Suprapubic skin (tissue), 4 donors: ENCODE measurements around the gene TFIP11. TPM values are rescaled to one million over a fixed set of nuclear protein-coding genes. Genes with fewer than 3 reads are reported as not detected.

Experiments
- DNase-seq, 2 donors: peaks; one replicate each; pipeline ENCODE4 v3.0.0-alpha.2; 2019; ENCODE audit warnings: low spot score in 2 of 2
- H3K27ac ChIP-seq: fragments of 200-600 bp; sonication (generic); one replicate; pipeline ENCODE4 v1.5.1; 2019
- H3K27me3 ChIP-seq: fragments of 200-600 bp; sonication (generic); one replicate; pipeline ENCODE4 v1.5.1; 2019
- H3K36me3 ChIP-seq: fragments of 200-600 bp; sonication (generic); one replicate; pipeline ENCODE4 v1.5.1; 2019
- H3K4me1 ChIP-seq: fragments of 200-600 bp; sonication (generic); one replicate; pipeline ENCODE4 v1.5.1; 2019
- H3K4me3 ChIP-seq: fragments of 200-600 bp; sonication (generic); one replicate; pipeline ENCODE4 v1.5.1; 2019; ENCODE audit warnings: mild to moderate bottlenecking
- H3K9me3 ChIP-seq: fragments of 200-600 bp; sonication (generic); one replicate; pipeline ENCODE4 v1.5.1; 2019
- CTCF ChIP-seq, 2 donors: fragments of 200-600 bp in 1 of 2; fragments of 450-650 bp in 1 of 2; sonication (generic) in 1 of 2; IDR thresholded peaks; one replicate each; pipeline ENCODE4 v1.5.1; 2016 to 2019; ENCODE audit warnings: antibody characterized with exemption in 2 of 2, mild to moderate bottlenecking in 1 of 2, moderate library complexity in 1 of 2
- EP300 ChIP-seq: sonication (generic); formaldehyde crosslinking; IDR thresholded peaks from one replicate; pipeline ENCODE4 v1.6.1; 2017; ENCODE audit warnings: antibody characterized with exemption
- POLR2A ChIP-seq, 2 donors: fragments of 450-650 bp; IDR thresholded peaks; one replicate each; pipeline ENCODE4 v1.6.1; 2017; ENCODE audit warnings: antibody characterized with exemption in 2 of 2, mild to moderate bottlenecking in 2 of 2, moderate library complexity in 2 of 2
- POLR2AphosphoS5 ChIP-seq, 3 donors: sonication (generic); formaldehyde crosslinking; IDR thresholded peaks; one replicate each; pipeline ENCODE4 v1.6.1; 2017; ENCODE audit warnings: antibody characterized with exemption in 3 of 3
- WGBS: methylation state at CpG from one replicate; pipeline ENCODE4 v1.1.5; 2018; 5-methylcytosine and 5-hydroxymethylcytosine counted together
- total RNA-seq, 4 donors: library from RNA; depleted of rRNA; stranded (reverse); fragments of >200 nt; gene quantifications; one replicate each; pipeline ENCODE4 v1.1.0, GENCODE V29; 2016

TFIP11 gene
- total RNA-seq, 4 donors from 2014 or later = 35.3 to 46.3 (median 37.5) TPM

- Histone ChIP-seq H3K27ac (no peak overlapping the region), H3K27me3 (no peaks in the 10 kb centered on the region), H3K4me3 (no peak overlapping the region), H3K9me3 (no peaks in the 10 kb centered on the region), H3K4me1 (peaks cover 14% of the 10 kb centered on the region), H3K36me3 (peaks cover 43% of the 10 kb centered on the region)
- TF ChIP-seq POLR2AphosphoS5 (IDR thresholded peaks at IDR 0.05) (no peak), POLR2A (IDR thresholded peaks at IDR 0.05) (no peak), CTCF (IDR thresholded peaks at IDR 0.05) (no peak), EP300 (no peak)
- no peak for DNase-seq
- WGBS = 84% methylated on average over 9 of the region's 9 CpGs
These were observed 61.7 kb downstream of the TFIP11 start for GRCh38 chr22:26450453-26451185.

GRCh38 chr22:26448941-26449340 lies 63.3 kb downstream of the TFIP11 start:
- peaks cover 14% of the 10 kb centered on the region for H3K4me1 ChIP-seq

GRCh38 chr22:26448334-26448733 lies 63.9 kb downstream of the TFIP11 start:
- Histone ChIP-seq H3K4me1 (peaks cover 14% of the 10 kb centered on the region), H3K36me3 (peaks cover 29% of the 10 kb centered on the region), H3K9me3 (no peaks in the 10 kb centered on the region), H3K27ac (no peak overlapping the region), H3K27me3 (no peaks in the 10 kb centered on the region), H3K4me3 (no peak overlapping the region)
- TF ChIP-seq EP300 = no peak
- TF ChIP-seq POLR2A (IDR thresholded peaks at IDR 0.05) = no peak
- no peak for TF ChIP-seq POLR2AphosphoS5 (IDR thresholded peaks at IDR 0.05)
- no peak for TF ChIP-seq CTCF (IDR thresholded peaks at IDR 0.05)
- DNase-seq = peak in 1 of 2 donors; percentile 62
- 59% methylated on average over 4 of the region's 5 CpGs for WGBS

More at GRCh38 chr22:26448941-26449340, 63.3 kb downstream of the TFIP11 start:
- no peak overlapping the region for H3K27ac ChIP-seq
- WGBS = 34% methylated on average over 5 of the region's 6 CpGs
- peak in 1 of 2 donors; percentile 70 for DNase-seq
- no peaks in the 10 kb centered on the region for H3K9me3 ChIP-seq
- peaks cover 36% of the 10 kb centered on the region for H3K36me3 ChIP-seq
- H3K27me3 ChIP-seq = no peaks in the 10 kb centered on the region
- TF ChIP-seq EP300 (no peak), CTCF (IDR thresholded peaks at IDR 0.05) (no peak), POLR2AphosphoS5 (IDR thresholded peaks at IDR 0.05) (no peak), POLR2A (IDR thresholded peaks at IDR 0.05) (no peak)
- H3K4me3 ChIP-seq = no peak overlapping the region

GRCh38 chr22:26447584-26448329 lies 64.5 kb downstream of the TFIP11 start:
- 69% methylated on average over 15 of the region's 15 CpGs for WGBS
- peaks cover 14% of the 10 kb centered on the region for H3K4me1 ChIP-seq
- no peak overlapping the region for H3K4me3 ChIP-seq
- no peak overlapping the region for H3K27ac ChIP-seq
- no peaks in the 10 kb centered on the region for H3K27me3 ChIP-seq
- H3K9me3 ChIP-seq = no peaks in the 10 kb centered on the region
- peak in 1 of 2 donors; percentile 72 for DNase-seq
- peaks cover 24% of the 10 kb centered on the region for H3K36me3 ChIP-seq
- TF ChIP-seq POLR2AphosphoS5 (IDR thresholded peaks at IDR 0.05) (no peak), CTCF (IDR thresholded peaks at IDR 0.05) (no peak), EP300 (no peak), POLR2A (IDR thresholded peaks at IDR 0.05) (no peak)
